KBM-7 (cell line): ENCODE data around the gene CCDC187.
"Not testable (repeated sequence)": the region's sequence is repeated elsewhere in the genome, so short reads cannot be mapped to it uniquely, and the experiment has no call there.

Source experiments
- DNase-seq: peaks from one replicate; pipeline ENCODE4 v3.0.0-alpha.2; 2015
- in situ Hi-C: fragments of 300-500 bp; cut with MboI; formaldehyde crosslinking; loops from 2 replicates; pipeline ENCODE4 v1.14.3; 2020; ENCODE audit warnings: low sequenced_read_pairs, low pct_unique_long_range_greater_than_20kb, mixed read lengths

The CCDC187 gene

DNA sequence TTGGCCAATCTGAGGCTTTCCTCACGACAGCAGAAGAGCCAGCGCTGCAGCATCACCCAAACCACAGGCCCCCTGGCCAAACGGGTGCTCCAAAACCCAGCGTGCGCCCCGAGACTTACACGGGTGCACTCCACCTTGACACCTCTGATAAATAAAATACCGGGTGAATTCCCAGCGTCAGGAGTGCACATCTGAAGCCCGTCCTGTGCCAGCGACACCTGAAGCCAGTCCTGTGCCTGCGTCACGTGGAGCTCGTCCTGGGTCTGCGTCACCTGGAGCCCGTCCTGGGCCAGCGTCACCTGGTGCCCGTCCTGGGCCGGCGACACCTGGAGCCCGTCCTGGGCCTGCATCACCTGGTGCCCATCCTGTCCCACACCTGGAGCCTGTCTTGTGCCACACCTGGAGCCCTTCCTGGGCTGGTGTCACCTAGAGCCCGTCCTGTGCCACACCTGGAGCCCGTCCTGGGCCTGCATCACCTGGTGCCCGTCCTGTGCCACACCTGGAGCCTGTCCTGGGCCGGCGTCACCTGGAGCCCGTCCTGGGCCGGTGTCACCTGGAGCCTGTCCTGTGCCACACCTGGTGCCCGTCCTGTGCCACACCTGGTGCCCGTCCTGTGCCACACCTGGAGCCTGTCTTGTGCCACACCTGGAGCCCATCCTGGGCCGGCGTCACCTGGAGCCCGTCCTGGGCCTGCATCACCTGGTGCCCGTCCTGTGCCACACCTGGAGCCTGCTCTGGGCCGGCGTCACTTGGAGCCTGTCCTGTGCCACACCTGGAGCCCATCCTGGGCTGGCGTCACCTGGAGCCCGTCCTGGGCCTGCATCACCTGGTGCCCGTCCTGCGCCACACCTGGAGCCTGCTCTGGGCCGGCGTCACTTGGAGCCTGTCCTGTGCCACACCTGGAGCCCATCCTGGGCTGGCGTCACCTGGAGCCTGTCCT is 67.2 kb downstream of the CCDC187 start:
- in situ Hi-C loops, DNase-seq: not testable (repeated sequence)

DNA sequence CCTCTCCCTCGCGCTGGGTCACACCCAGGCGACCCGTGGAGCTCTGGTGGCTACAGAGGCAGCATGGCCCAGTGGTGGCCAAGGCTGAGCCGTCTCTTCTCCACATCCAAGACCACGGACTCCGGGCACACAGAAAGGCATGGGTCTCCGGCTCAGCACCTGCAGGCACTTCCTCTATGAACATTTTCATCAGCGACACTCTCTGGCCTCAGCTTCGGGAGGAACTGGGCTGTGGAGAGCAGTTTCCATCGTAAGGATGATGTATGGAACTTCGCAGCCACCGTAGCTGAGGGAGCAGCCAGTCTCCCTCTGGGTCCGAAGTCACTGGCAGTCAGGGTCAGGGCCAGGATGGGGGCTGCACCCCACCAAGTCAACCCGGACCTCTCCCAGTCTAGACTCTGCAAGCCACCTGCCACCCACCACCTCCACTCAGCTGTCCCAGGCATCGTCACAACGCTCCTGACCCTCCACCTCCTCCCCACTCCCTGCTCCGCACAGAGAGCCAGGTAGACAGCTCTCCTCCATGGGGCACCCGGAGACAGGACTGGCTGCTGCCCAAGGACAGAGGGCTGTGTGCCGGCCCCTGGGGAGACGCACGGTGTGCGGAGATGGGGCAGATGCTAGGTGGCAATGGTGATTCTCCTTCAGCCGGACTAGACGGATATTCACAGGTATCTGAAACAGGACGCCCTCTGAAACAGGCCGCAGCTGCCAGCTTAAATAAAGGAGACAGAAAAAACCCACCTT is 68.0 kb downstream of the CCDC187 start:
- DNase-seq: no peak
- in situ Hi-C loops: no loop called here

DNA sequence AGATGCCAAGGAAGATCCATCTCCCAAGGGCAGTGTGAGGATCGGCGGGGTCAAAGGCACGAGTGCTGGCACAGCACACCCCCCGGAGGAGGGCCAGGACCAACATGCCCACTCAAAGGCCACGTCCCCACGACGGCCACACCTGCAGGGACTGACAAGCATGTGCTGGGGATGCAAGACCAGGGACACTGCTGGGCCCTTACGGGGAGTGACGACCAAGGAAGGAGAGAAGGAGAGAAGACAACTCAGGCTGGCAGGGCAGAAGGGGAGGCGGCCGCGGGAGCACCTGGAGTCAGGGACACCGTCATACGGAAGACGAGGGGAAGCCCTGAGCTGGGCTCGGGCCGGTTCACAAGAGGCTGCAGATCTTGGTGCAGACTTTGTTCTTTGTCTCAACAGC is 68.7 kb downstream of the CCDC187 start:
- in situ Hi-C loops: no loop called here
- DNase-seq: no peak

DNA sequence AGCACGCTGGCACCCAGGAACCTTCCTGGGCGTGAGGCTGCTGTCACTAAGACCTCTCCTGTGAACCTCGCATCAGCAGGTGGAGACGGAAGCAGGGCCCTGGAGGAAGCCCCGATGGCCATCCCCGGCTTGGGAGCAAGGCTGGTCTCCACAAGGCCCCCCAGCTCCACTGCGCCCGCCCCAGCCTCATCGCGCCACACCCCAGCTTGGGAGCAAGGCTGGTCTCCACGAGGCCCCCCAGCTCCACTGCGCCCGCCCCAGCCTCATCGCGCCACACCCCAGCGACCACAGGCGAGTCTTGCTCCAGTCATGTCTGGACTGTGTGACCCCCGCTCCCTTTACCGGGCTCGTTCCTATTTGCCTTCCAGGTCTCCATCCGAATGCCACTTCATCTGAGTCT is 69.3 kb downstream of the CCDC187 start:
- no peak for DNase-seq
- in situ Hi-C loops: no loop called here

DNA sequence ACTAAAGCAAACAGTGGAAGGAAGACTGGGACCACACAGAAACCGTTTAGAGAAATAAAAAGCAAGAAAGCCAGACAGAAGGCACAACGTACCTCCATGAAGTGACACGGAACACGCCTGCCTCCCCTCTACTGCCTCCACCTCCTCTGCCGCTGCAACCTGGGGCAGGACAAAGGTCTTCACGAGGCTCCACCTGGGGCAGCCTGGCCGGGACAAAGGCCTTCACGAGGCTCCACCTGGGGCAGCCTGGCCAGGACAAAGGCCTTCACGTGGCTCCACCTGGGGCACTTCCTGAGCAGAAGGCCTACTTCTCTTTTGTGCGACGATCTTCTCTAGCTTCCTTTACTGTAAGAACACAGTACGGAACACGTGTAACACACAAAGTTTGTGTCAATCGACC is 70.0 kb downstream of the CCDC187 start:
- no peak for DNase-seq
- in situ Hi-C loops: no loop called here

DNA sequence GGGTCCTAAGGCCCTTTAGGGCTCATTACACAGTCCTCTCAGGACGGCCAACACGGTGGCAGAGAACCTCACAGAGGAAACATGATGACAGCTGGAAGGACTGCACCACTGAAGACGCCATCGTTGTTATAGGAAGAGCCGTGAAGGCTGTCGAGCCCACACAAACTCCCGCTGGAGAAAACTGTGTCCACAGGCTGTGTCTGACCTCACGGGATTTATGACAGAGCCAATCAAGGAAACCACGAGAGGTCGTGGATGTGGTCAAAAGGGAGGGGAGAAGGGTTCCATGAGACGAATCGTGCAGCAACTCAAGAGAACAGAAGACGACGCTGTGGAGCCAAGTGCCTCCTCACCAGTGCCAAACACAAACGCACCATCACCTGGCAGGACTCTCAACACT is 70.5 kb downstream of the CCDC187 start:
- in situ Hi-C loops: no loop called here
- DNase-seq: peak; percentile 29

DNA sequence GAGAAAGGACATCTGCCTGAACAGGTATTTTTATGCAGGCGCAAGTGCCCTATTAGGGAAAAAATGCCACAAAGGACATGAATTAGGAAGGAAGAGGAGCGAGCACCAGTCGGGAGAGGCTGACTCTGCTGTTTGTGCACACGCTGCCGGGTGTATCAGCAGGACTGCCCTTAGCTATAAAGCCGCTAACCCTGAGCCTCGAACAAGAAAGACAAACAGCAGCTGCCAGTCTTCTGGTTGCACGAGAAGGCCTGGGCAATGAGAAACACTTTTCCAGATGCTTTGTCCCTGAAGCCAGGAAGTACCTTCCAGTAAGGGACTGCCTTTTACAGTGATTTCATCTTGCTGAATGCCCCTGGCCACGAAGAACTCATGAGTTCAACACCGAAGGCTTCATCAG is 70.9 kb downstream of the CCDC187 start:
- in situ Hi-C loops: no loop called here

DNA sequence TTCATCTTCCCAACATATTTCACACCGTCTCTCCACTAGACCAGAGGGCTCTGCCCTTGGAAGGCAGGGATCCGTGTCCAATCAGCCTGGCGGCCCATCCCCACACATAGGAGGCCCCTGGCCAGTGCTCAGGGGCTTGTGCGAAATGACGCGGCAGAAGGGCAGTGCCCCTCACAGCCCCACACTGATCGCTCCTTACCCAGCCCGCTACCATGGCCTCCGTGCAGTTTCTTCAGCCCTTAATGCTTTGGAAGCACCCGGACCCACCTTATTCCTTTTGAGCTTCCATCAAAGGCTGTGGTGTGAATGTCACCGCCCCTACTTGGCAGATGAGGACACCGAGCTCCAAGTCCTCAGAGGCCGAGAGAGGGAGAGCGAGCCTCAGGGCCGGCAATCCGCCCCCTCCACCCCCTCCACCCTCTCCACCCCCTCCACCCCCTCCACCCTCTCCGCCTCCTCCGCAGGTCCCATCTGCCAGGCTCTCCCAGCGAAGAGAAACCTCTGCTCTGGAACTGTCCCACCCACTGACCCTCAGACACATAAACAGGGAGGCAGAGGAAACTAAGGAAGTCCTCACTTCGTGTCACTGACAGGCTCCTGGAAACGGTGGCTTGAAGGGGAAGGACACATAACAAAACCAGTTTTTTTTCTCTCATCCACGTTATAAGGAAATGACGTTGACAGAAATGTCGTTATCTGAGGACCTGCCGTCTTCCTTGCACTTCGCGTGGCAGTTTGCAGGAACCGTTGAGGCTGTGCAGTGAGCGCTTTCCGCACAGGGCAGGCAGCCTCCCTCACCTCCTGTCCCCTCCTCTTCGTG is 72.2 kb downstream of the CCDC187 start:
- in situ Hi-C loops: no loop called here
- peak; percentile 88 for DNase-seq

More for the DNA sequence above, 70.9 kb downstream of the CCDC187 start:
- no peak for DNase-seq

DNA sequence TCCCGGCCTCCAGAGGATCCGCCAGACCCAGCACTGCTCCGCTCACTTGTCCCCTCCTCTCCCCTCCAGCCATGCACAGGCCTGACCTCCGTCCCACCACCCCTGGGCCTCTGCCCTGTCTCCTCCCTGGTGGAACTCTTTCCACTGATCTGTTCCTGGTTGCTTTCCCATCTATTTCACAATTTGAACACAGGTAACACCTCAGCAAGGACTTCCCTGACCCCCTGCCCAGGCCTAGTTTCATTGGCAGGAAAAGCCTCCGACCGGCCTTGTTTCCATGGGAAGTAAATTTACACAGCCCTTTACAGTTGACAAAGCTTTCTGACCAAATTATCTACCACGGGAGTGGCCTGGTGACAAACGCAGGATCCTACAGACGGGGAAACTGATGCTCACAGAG is 73.1 kb downstream of the CCDC187 start:
- DNase-seq: no peak
- in situ Hi-C loops: no loop called here

DNA sequence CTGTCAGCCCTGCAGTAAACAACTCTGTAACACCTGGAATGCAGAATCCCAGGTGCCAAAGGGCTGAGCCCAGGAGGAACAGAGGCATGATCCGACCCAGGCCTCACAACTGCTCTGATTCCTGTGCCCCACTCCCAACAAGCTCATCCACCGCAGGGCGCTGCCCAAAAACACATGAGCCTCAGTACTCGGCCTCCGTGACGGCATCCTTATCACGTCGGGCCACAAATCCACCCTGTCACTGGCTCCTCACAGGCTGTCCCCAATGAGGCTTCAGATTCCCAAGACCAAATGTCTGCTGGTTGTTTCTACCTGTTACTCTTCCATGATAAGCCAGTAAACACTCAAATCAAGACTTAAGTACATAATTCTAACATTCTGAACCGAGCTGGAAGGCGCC is 73.5 kb downstream of the CCDC187 start:
- DNase-seq: no peak
- in situ Hi-C loops: no loop called here

DNA sequence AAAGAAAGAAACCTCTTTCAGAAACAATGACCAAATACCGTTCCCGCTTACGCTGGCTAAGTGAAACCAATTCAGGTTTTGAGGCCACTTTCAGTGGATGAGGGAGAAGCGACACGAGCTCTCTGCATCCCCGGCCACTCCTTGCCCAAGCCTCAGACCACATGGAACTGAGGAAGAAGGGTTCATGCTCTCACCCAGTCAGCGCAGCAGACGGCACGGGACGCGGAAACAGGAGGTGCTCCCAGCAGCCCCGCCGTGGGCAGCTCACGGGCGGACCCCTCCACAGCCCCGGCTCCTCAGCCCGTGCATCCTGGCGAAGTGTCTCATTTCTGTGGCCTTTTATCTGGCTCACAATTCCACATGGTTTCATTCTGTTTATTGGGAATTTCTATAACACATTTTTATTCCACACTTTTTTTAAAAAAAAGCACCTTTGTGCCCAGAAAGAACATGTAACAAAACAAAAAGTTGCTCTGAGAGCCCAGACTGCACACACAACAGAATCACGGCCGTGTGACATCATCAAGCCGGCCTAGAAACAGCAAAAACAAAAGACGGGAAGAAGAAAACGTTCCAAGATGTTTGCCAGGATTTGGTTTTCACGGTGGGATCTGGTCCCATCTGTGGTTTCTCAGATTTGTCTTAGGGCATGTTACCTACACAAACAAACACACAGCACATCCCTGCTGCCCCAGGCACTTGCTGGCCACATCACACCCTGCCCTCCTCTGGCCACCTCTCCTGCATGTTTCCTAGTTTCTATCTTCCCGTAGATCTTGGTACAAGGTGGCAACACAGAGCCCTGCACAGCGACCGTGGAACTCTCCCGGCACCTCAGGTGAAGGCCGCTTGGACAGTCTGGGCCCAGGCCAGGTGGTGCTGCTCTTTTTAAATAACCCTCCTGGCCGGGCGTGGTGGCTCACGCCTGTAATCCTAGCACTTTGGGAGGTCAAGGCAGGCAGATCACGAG is 74.5 kb downstream of the CCDC187 start:
- in situ Hi-C loops: no loop called here
- no peak for DNase-seq

DNA sequence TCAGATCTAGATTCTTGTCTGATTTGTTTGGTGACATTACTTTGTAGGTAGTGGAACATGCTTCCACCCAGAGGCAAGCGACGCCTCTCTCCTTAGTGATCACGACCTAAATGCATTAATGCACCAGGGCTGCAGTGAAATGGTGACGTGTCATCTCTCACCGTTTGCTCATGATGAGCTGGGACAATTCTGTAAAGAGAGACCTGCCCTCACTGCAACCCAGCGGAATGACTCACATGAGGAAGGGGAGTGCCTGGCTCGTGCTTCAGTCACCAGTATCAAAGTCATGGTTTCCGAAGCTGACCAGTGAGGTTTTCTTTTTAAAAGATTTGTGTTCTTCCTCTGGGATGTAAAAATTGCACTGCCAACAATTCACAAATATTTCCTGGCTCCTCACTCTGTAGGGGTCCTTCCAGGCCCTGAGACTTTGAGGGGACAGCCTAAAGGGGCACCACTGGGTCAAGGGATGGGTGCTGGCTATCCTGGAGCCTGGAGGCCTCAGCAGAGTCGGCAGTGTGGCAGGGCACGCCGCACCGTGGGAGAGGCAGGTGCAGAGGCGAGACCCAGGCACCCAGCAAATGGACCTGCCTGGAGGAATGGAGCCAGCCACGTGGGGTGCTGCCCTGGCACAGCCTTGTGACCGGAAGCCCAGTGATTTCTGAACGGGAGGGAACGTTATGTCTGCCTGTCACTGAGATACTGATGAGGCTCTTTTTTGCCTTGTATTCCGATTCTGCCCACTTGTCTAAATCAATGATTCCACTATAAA is 75.6 kb downstream of the CCDC187 start:
- no peak for DNase-seq
- in situ Hi-C loops: no loop called here

DNA sequence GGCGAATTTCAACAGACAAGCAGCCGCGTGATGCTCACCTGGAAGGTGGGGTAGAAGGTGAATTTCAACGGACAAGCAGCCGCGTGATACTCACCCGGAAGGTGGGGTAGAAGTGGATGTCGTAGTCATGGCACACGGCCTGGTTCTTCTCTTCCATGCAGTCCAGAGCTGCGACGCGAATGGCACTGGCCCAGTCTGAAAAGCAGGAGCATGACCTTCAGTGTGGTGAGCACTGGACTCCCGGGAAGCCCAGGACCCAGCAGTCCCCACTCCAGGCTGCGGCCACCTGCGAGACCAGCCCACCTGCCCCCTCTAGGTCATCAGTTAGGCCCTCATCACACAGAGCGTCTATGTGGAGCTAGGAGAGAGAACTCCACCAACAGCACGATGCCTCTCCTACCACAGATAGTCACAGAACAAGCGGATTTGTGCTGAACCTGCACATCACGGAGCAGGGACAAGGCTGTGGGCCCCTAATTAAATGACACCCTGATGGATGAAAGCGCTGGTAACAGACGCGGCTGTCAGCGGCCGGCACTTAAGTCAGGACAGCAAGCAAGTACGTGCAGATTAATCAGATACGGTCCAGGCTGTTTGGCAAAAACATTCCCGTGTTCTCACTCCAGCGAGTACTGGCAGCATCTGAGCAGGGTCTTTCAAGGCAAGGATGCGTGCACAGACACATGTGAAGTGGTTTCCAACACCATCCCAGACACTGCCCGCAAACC is 77.0 kb downstream of the CCDC187 start:
- in situ Hi-C loops: no loop called here
- no peak for DNase-seq

DNA sequence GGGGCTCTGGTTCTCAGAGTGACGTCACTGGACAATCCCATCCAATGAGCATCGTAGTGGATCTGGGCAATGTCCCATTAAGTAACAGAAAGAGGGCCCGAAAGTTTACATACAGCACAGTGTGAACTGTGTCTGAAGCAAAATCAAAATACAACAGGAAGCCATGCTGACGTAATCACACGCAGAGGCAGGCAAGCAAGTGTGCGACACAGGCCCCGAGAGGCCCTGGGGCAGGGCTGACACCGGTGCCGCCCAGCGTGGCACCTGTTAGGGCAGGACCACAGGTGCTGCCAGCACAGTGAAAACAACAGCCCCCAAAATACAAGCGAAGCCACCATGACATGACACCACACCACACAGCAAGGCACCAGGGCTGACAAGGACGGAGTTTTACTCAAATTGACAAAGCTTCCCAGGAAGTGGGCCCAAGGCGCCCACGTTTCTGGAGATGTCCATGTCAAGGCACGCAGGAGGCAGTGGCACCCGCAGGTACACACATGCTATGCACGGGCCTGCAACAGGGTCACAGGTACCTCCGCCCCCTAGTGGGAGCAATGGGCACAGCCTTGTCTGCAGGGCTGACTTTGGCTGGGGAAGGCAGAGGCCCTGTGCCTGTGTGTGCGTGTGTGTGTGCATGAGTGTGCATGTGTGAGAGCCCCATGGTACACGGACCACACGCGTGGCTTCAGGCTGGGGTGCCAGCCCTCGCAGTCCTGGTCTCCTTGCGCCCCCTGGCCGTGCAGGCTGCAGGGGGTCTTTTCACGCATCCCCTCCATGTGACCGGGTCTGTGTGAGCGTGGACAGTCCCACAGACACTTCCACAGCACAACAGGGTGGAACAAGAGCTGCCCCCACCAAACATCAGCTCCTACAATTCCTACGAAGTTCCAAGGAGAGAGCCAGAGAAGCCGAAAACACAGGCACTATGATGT is 77.9 kb downstream of the CCDC187 start:
- in situ Hi-C loops: no loop called here
- peak; percentile 61 for DNase-seq

DNA sequence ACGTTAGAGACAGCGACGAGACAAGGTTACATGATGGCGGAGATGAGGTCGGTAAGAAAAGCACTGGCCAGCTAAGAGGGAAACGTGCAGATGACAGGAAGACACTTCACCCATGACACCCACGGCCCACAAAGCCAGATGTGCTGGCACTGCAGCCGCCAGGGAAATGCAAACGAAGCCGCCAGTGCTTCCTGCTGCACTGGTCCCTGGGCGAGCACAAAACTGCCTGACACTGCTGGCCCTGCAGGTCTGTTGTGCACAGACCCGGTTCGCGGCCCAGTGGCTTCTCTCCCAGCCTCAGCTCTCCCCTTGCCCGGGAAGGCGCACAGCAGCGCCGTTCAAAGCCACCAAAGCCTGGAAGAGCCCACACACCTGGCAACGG is 78.5 kb downstream of the CCDC187 start:
- in situ Hi-C loops: no loop called here
- no peak for DNase-seq
